ENCODE measurements around the gene CSNK2B. TPM values are rescaled to one million over a fixed set of nuclear protein-coding genes. Genes with fewer than 3 reads are reported as not detected.

Gene CSNK2B
- total RNA-seq (130 TPM), polyA plus RNA-seq (ENCODE audit: insufficient read depth, low read depth, low replicate concordance) (270 TPM)
- long read RNA-seq, donor 1, transcript CSNK2B-203 (7 exons, 948 nt) = major isoform, 64 of 75 reads
- long read RNA-seq, donor 1, partial matches to known transcripts = 6 of 75 reads
- long read RNA-seq, donor 1, other reads (novel, unspliced or antisense) = 0 of 75 reads
- long read RNA-seq, donor 2, transcript CSNK2B-203 (7 exons, 948 nt) = major isoform, 73 of 78 reads
- long read RNA-seq, donor 2, partial matches to known transcripts = 0 of 78 reads
- long read RNA-seq, donor 2, other reads (novel, unspliced or antisense) = 0 of 78 reads
- long read RNA-seq, donor 3, transcript CSNK2B-203 (7 exons, 948 nt) = major isoform, 86 of 92 reads
- long read RNA-seq, donor 3, partial matches to known transcripts = 0 of 92 reads
- long read RNA-seq, donor 3, other reads (novel, unspliced or antisense) = 0 of 92 reads
- long read RNA-seq, donor 4, transcript CSNK2B-203 (7 exons, 948 nt) = major isoform, 40 of 40 reads
- long read RNA-seq, donor 4, partial matches to known transcripts = 0 of 40 reads
- long read RNA-seq, donor 4, other reads (novel, unspliced or antisense) = 0 of 40 reads
- long read RNA-seq, donor 5, partial matches to known transcripts = 0 of 4 reads
- long read RNA-seq, donor 5, other reads (novel, unspliced or antisense) = 0 of 4 reads
- long read RNA-seq, donor 6, transcript CSNK2B-203 (7 exons, 948 nt) = major isoform, 94 of 116 reads
- long read RNA-seq, donor 6, partial matches to known transcripts = 20 of 116 reads
- long read RNA-seq, donor 6, other reads (novel, unspliced or antisense) = 0 of 116 reads
- long read RNA-seq, donor 7, transcript CSNK2B-203 (7 exons, 948 nt) = major isoform, 28 of 46 reads
- long read RNA-seq, donor 7, partial matches to known transcripts = 15 of 46 reads
- long read RNA-seq, donor 7, other reads (novel, unspliced or antisense) = 3 of 46 reads
- long read RNA-seq, donor 8, transcript CSNK2B-203 (7 exons, 948 nt) = major isoform, 75 of 98 reads
- long read RNA-seq, donor 8, partial matches to known transcripts = 18 of 98 reads
- long read RNA-seq, donor 8, other reads (novel, unspliced or antisense) = 0 of 98 reads
- long read RNA-seq, donor 9, transcript CSNK2B-203 (7 exons, 948 nt) = major isoform, 44 of 45 reads
- long read RNA-seq, donor 9, partial matches to known transcripts = 0 of 45 reads
- long read RNA-seq, donor 9, other reads (novel, unspliced or antisense) = 0 of 45 reads
- long read RNA-seq, donor 10, transcript CSNK2B-203 (7 exons, 948 nt) = major isoform, 53 of 81 reads
- long read RNA-seq, donor 10, partial matches to known transcripts = 20 of 81 reads
- long read RNA-seq, donor 10, other reads (novel, unspliced or antisense) = 5 of 81 reads

DNA sequence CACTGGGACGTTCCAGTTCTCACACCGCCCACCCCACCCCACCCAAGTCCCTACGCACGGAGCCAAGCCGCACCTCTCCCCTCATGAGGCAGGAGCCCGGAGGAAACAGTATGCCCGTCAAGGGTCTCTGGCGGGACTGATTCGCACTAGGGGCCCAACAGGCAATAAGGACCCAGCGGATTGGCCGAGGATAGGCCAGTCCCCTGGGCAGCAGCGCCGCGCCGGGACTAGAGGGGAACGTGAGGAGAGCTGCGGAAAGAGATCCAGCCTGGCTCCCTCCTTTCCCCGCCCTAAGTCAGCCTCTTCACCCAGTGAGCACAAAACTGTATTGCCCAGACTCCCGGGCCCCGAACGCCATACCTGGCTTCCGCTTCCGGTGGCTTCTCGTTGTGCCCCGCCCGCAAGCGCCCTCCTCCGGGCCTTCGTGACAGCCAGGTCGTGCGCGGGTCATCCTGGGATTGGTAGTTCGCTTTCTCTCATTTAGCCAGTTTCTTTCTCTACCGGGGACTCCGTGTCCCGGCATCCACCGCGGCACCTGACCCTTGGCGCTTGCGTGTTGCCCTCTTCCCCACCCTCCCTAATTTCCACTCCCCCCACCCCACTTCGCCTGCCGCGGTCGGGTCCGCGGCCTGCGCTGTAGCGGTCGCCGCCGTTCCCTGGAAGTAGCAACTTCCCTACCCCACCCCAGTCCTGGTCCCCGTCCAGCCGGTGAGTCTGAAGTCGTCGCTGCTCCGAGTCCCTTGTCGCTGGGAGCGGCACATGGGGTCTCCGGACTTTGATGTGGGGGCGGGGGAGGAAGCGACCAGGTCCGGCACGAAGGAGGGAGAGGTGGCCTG lies at the start of gene CSNK2B:
Gene CSNK2B, plus strand, starts transcription at position 580 of the 836 bp plus-strand sequence. CDS start 752 bp downstream, outside the sequence.
- TF ChIP-seq, protein P1, sequence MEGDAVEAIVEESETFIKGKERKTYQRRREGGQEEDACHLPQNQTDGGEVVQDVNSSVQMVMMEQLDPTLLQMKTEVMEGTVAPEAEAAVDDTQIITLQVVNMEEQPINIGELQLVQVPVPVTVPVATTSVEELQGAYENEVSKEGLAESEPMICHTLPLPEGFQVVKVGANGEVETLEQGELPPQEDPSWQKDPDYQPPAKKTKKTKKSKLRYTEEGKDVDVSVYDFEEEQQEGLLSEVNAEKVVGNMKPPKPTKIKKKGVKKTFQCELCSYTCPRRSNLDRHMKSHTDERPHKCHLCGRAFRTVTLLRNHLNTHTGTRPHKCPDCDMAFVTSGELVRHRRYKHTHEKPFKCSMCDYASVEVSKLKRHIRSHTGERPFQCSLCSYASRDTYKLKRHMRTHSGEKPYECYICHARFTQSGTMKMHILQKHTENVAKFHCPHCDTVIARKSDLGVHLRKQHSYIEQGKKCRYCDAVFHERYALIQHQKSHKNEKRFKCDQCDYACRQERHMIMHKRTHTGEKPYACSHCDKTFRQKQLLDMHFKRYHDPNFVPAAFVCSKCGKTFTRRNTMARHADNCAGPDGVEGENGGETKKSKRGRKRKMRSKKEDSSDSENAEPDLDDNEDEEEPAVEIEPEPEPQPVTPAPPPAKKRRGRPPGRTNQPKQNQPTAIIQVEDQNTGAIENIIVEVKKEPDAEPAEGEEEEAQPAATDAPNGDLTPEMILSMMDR (IDR thresholded peaks at IDR 0.05; ENCODE audit: borderline replicate concordance, extremely low read depth, insufficient read depth) = no peak
- intact Hi-C loops (cut with DNase I) = no loop called here
- peaks cover 2 to 30% (median 29%) of the 10 kb centered on the region in 3 donors for H3K4me1 ChIP-seq (ENCODE audit: control insufficient read depth in 2 of 3, insufficient read depth in 2 of 3, low read depth in 1 of 3, low read length in 3 of 3)
- DNase-seq (peak; percentile 98 to 99 (median 99)), FAIRE-seq (no peak)
- H3K9ac ChIP-seq (ENCODE audit: low read length in 3 of 3) = peak within 1 kb of the TSS; percentile 73 to 97 (median 92)
- peaks cover 17 to 34% (median 33%) of the 10 kb centered on the region in 3 donors for H3K36me3 ChIP-seq (ENCODE audit: control insufficient read depth in 2 of 3, insufficient read depth in 3 of 3, low read length in 3 of 3)
- H3K27me3 ChIP-seq (ENCODE audit: control insufficient read depth, insufficient read depth, low read length) = no peaks in the 10 kb centered on the region
- H3K4me3 ChIP-seq (ENCODE audit: low read length in 3 of 3) = peak within 1 kb of the TSS; percentile 89 to 94 (median 94)
- H3K9me3 ChIP-seq (ENCODE audit: control insufficient read depth in 2 of 3, insufficient read depth in 1 of 3, low read length in 3 of 3) = no peaks in the 10 kb centered on the region
- H3K27ac ChIP-seq (ENCODE audit: low read depth in 2 of 2, low read length in 2 of 2) = peak within 1 kb of the TSS; percentile 85 to 97

DNA sequence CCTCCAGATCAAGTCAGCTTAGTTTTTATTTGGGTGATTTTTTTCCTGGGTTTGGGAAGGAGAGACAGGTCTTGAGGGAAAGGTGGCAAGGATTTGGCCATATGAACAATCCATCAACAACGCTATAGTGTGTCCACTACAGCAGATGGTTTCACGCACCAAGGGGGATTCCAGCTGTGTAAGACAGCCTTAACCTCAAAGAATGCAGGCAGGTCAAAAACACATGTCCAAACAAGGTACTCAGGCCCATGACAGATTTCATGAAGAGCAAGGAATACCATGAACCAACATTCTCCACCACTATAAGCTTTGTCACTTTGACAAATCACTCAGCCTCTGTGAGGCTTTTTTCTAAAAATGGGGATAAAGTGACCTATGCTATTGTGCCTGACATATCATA lies 48.9 kb upstream of the CSNK2B start:
- Histone ChIP-seq H3K9ac (ENCODE audit: low read length in 3 of 3) (no peak overlapping the region), H3K27me3 (ENCODE audit: control insufficient read depth, insufficient read depth, low read length) (no peaks in the 10 kb centered on the region), H3K36me3 (ENCODE audit: control insufficient read depth in 2 of 3, insufficient read depth in 3 of 3, low read length in 3 of 3) (no peaks in the 10 kb centered on the region), H3K4me3 (ENCODE audit: low read length in 3 of 3) (no peak overlapping the region), H3K4me1 (ENCODE audit: control insufficient read depth in 2 of 3, insufficient read depth in 2 of 3, low read depth in 1 of 3, low read length in 3 of 3) (peaks cover 0 to 6% (median 0%) of the 10 kb centered on the region in 3 donors), H3K27ac (ENCODE audit: low read depth in 2 of 2, low read length in 2 of 2) (no peak overlapping the region), H3K9me3 (ENCODE audit: control insufficient read depth in 2 of 3, insufficient read depth in 1 of 3, low read length in 3 of 3) (no peaks in the 10 kb centered on the region)
- intact Hi-C loops (cut with DNase I) = no loop called here
- no peak for DNase-seq
- TF ChIP-seq, protein P1 (IDR thresholded peaks at IDR 0.05; ENCODE audit: borderline replicate concordance, extremely low read depth, insufficient read depth) = no peak
- no peak for FAIRE-seq
